HT1080 (cell line): ENCODE data around the gene PRTFDC1. TPM values are rescaled to one million over a fixed set of nuclear protein-coding genes. Genes with fewer than 3 reads are reported as not detected.

Source experiments
- DNase-seq: peaks from one replicate; pipeline ENCODE4 v3.0.0-alpha.2; 2015; ENCODE audit warnings: low read depth
- small RNA-seq: library from RNA; depleted of rRNA; stranded (forward); fragments of <200 nt; gene quantifications from one replicate; pipeline ENCODE3, GENCODE V24; 2014
- total RNA-seq: library from RNA; depleted of rRNA; stranded (reverse); fragments of >200 nt; shearing (Covaris generic); gene quantifications from 2 replicates; pipeline ENCODE4 v1.2.3, GENCODE V29; 2014; rRNA removed

PRTFDC1 gene
- total RNA-seq, 1 experiment from 2014 or later: not detected

DNA sequence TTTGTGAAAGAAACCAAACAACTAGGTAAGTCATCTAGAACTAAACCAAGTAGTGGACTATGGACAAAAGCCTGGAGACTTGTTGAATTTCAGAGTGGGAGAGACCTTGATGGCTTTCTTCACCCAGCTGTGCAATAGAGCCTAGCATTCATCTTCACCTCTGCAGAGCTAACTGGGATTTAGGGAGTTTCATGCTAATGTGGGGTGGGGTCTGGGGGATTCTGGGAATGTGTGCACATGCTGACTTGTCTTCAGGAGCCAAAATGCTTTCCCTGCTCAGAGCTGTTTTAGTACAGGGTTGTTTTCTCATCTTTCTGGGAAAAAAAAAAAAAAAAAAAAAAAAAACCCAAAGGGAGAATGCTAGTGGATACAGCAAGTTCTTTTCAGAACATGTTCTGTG is 147.4 kb downstream of the PRTFDC1 start:
- no peak for DNase-seq

DNA sequence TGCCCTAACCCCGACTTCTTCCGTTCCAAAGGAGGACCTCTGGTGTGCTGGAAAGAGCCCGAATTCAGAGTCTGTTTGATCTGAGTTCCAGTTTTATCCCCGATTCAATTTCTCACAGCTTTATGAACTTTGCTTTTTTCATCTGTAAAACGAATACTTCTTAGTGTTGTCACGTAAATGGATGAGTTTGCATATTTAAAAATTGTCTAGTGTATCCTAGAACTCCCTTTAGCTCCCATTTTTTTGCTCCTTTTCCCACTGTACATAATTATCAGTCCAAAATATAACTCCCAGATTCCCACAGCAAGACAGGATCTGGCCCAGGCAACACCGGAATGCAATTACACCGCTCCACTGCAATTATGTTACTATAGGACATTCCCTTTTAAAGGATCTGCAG is 148.0 kb downstream of the PRTFDC1 start:
- no peak for DNase-seq

DNA sequence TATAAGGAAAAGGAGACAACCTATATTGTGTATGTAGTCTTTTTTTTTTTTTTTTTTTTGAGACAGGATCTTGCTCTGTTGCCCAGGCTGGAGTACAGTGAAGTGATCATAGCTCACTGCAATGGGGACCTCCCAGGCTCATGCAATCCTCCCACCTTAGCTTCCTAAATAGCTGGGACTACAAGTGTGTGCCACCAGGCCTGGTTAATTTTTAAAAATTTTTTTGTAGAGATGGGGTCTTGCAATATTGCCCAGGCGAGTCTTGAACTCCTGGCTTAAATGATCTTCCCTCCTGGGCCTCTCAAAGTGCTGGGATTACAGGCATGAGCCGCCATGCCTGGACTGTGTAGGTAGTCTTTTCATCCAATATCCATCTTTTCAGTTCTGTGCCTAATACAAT is 150.0 kb downstream of the PRTFDC1 start:
- DNase-seq: no peak

DNA sequence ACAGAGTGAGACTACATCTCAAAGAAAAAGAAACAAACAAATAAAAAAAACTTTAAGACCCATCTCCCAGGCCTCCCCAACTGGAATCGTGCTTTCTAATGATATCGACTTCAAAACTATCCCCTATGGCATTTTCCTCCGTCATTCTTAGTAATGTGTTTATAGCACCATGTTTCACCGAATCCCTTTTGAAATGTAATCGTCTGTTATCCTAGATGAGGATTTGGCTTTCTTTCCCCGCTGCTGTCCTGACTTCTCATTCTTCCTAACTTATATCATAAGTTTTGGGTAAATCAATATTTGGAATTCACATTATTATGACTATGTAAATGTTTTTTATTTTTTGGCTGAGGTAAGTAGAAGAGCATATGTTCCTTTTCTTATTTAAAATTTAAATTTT is 151.5 kb downstream of the PRTFDC1 start:
- no peak for DNase-seq

Small RNA genes lying within 50 kb of the gene (small RNA-seq; reads per million reads assigned to genes)
- not detected for gene AL512598.1
- not detected for gene RN7SKP241

Other genes with a start within 250 kb of the PRTFDC1 start
- gene ARHGAP21, start 228.7 kb downstream of the PRTFDC1 start, total RNA-seq: 59.1 and 70.1 TPM in 2 replicates
- 0.26 and 0.53 TPM in 2 replicates for gene ENKUR, start 63.6 kb upstream of the PRTFDC1 start, total RNA-seq
- 7.3 and 9.6 TPM in 2 replicates for gene THNSL1, start 64.0 kb upstream of the PRTFDC1 start, total RNA-seq
- gene GPR158, start 222.4 kb upstream of the PRTFDC1 start, total RNA-seq: 9.4 and 10.9 TPM in 2 replicates